HL-60 (cell line): ENCODE results near the gene SIAH1.

Experiments used
- DNase-seq, 2 experiments: peaks; one replicate each; pipeline ENCODE4 v3.0.0-alpha.2; 2010 to 2020; ENCODE audit warnings: low read depth in 1 of 2, low spot score in 1 of 2
- H3K27ac ChIP-seq: fragments of 250-450 bp; sonication (Bioruptor Pico); replicated peaks from 2 replicates; pipeline ENCODE4 v1.5.1; 2020; ENCODE audit warnings: mild to moderate bottlenecking, moderate library complexity
- H3K27me3 ChIP-seq: fragments of 250-450 bp; sonication (Bioruptor Pico); 2 replicates; pipeline ENCODE4 v1.5.1; 2021; ENCODE audit warnings: mild to moderate bottlenecking, moderate library complexity; ENCODE audit not compliant: insufficient read depth, poor library complexity, severe bottlenecking
- H3K4me3 ChIP-seq: replicated peaks from 2 replicates; pipeline ENCODE4 v1.5.1; 2011; ENCODE audit warnings: mild to moderate bottlenecking, control low read depth, low read length; ENCODE audit not compliant: insufficient read depth
- GABPA ChIP-seq: IDR thresholded peaks from 2 replicates; pipeline ENCODE4 v1.6.1; 2012; ENCODE audit warnings: low read depth
- POLR2AphosphoS5 ChIP-seq: IDR thresholded peaks from 2 replicates; pipeline ENCODE4 v1.6.1; 2012; ENCODE audit warnings: low read depth
- SPI1 ChIP-seq: IDR thresholded peaks from 2 replicates; pipeline ENCODE4 v1.6.1; 2012; ENCODE audit warnings: low read depth, mild to moderate bottlenecking, borderline replicate concordance
- TF ChIP-seq, protein P1 (sequence below): IDR thresholded peaks from one replicate; pipeline ENCODE4 v1.5.1; 2011; ENCODE audit warnings: low read length, control low read depth, inconsistent platforms; ENCODE audit not compliant: insufficient read depth
- TF ChIP-seq, protein P2 (sequence below): IDR thresholded peaks from 2 replicates; pipeline ENCODE4 v1.6.1; 2012; ENCODE audit warnings: low read depth; ENCODE audit not compliant: insufficient replicate concordance

Gene SIAH1

DNA sequence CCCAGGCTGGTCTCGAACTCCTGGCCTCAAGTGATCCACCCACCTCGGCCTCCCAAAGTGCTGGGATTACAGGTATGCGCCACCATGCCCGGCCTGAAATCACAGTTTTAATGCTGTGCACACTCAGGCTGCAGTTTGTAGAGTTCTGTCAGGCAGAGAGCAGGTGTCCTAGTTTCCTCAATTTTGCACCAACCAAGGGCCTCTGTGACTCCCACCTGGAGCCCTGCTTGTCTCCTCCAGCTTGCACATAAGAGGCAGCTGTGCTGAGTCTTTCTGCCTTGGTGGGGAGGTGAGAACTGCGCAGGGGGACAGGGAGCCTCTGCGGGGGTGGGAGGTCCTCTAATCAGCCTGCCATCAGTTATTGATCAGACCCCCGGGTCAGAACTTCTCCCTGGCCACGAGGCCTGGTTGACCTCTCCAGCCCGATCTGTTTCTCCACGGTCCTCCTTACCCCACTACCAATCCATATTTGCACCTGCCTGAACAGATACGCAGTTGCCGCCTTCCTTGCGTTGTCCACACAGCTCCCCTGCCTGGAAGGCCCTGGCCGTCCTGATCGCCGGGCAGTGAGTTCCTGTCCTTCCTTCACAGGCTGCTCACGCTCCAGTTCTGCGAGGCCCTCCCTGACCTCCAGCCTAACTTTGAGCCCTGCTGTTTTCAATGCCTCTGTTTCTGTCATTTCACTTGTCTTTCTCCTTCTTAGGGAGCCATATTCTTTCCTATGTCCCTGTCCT lies 48.1 kb upstream of the SIAH1 start:
- Histone ChIP-seq H3K4me3 (no peak overlapping the region), H3K27me3 (no peaks in the 10 kb centered on the region), H3K27ac (peak overlapping the region; percentile 78)
- TF ChIP-seq GABPA (no peak), POLR2AphosphoS5 (peak; percentile 34; the same call in 1 of the 2 replicates)
- TF ChIP-seq, protein P1, sequence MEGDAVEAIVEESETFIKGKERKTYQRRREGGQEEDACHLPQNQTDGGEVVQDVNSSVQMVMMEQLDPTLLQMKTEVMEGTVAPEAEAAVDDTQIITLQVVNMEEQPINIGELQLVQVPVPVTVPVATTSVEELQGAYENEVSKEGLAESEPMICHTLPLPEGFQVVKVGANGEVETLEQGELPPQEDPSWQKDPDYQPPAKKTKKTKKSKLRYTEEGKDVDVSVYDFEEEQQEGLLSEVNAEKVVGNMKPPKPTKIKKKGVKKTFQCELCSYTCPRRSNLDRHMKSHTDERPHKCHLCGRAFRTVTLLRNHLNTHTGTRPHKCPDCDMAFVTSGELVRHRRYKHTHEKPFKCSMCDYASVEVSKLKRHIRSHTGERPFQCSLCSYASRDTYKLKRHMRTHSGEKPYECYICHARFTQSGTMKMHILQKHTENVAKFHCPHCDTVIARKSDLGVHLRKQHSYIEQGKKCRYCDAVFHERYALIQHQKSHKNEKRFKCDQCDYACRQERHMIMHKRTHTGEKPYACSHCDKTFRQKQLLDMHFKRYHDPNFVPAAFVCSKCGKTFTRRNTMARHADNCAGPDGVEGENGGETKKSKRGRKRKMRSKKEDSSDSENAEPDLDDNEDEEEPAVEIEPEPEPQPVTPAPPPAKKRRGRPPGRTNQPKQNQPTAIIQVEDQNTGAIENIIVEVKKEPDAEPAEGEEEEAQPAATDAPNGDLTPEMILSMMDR, result no peak
- TF ChIP-seq, protein P2, sequence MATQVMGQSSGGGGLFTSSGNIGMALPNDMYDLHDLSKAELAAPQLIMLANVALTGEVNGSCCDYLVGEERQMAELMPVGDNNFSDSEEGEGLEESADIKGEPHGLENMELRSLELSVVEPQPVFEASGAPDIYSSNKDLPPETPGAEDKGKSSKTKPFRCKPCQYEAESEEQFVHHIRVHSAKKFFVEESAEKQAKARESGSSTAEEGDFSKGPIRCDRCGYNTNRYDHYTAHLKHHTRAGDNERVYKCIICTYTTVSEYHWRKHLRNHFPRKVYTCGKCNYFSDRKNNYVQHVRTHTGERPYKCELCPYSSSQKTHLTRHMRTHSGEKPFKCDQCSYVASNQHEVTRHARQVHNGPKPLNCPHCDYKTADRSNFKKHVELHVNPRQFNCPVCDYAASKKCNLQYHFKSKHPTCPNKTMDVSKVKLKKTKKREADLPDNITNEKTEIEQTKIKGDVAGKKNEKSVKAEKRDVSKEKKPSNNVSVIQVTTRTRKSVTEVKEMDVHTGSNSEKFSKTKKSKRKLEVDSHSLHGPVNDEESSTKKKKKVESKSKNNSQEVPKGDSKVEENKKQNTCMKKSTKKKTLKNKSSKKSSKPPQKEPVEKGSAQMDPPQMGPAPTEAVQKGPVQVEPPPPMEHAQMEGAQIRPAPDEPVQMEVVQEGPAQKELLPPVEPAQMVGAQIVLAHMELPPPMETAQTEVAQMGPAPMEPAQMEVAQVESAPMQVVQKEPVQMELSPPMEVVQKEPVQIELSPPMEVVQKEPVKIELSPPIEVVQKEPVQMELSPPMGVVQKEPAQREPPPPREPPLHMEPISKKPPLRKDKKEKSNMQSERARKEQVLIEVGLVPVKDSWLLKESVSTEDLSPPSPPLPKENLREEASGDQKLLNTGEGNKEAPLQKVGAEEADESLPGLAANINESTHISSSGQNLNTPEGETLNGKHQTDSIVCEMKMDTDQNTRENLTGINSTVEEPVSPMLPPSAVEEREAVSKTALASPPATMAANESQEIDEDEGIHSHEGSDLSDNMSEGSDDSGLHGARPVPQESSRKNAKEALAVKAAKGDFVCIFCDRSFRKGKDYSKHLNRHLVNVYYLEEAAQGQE, result no peak
- peak in 1 of 2 experiments; percentile 22 for DNase-seq

DNA sequence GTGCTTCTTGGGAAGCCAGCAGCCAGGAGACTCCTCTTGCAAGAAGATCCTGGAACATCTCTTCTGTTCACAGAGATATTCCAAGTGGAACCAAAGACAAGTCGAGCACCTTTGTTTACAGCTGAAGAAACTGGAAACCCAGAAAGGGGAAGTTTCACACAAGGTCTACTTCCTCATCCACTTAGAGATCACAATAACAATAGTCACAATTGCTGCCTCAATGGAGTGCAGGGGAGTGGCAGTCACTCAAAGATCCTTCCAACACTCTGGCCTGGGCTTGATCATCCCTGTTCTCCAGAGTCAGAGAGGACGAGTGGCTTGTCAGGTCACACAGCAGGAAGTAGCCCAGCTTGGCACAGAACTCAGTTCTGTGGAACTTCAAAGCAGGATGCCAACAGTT lies 46.9 kb upstream of the SIAH1 start:
- Histone ChIP-seq H3K4me3 (no peak overlapping the region), H3K27me3 (no peaks in the 10 kb centered on the region), H3K27ac (peak overlapping the region; percentile 78)
- DNase-seq, result peak; percentile 46 to 74
- TF ChIP-seq SPI1 (peak; percentile 56; the same call in 1 of the 2 replicates), POLR2AphosphoS5 (no peak), GABPA (no peak)
- TF ChIP-seq, protein P1, result no peak
- TF ChIP-seq, protein P2, result no peak

DNA sequence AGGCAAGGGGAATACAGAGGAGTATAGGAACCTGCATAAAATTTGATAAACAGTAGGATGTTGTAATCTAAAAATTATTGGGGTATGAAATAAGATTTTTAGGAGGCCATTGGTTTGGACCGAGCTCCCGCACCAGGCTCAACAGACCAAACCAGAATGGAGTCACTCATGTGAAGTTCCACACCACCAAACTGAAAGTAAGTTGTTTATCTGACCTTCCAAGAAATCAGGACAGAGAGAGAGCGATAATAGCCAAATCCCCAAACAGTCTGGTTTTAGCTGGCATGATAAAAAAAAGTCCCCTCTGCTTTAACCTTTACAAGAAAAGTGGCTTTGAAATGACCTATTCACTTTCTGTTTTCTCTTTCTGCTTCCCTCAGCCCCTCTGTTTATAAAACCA lies 45.7 kb upstream of the SIAH1 start:
- no peak overlapping the region for H3K4me3 ChIP-seq
- H3K27me3 ChIP-seq, result no peaks in the 10 kb centered on the region
- no peak overlapping the region for H3K27ac ChIP-seq
- no peak for TF ChIP-seq POLR2AphosphoS5
- TF ChIP-seq SPI1, result no peak
- no peak for TF ChIP-seq GABPA
- TF ChIP-seq, protein P1, result no peak
- DNase-seq, result no peak
